ENCODE results near the gene TMEM200A.
A peak's percentile ranks its signal among the peaks of the same experiment; 100 is the strongest.

Gene TMEM200A

GRCh38 chr6:130362128-130362527, 3.7 kb upstream of the TMEM200A start:
- peak; percentile 69; the same call in 2 of the 3 replicates for ATAC-seq (ENCODE audit: insufficient read depth, low read depth)
- Histone ChIP-seq H3K4me3 (ENCODE audit: low read depth in 1 of 2, low read length in 2 of 2) (no peak overlapping the region), H3K9me3 (ENCODE audit: insufficient read depth, low read length, severe bottlenecking) (no peaks in the 10 kb centered on the region), H2AFZ (ENCODE audit: low read depth, low read length) (no peak overlapping the region), H3K4me2 (ENCODE audit: insufficient read depth, low read length) (no peak overlapping the region), H3K27me3 (ENCODE audit: insufficient read depth, low read length, poor library complexity) (no peaks in the 10 kb centered on the region), H3K4me1 (ENCODE audit: insufficient read depth, low read length) (peaks cover 3% of the 10 kb centered on the region; the same call in 1 of the 2 replicates), H3K36me3 (ENCODE audit: insufficient read depth, low read length) (no peaks in the 10 kb centered on the region), H3K27ac (ENCODE audit: low read length) (no peak overlapping the region), H3K9ac (ENCODE audit: low read depth, low read length) (no peak overlapping the region), H3K79me2 (ENCODE audit: insufficient read depth, low read length) (no peaks in the 10 kb centered on the region), H4K20me1 (ENCODE audit: insufficient read depth, low read length) (no peaks in the 10 kb centered on the region)
- peak; percentile 44 for DNase-seq
- TF ChIP-seq EZH2 (IDR thresholded peaks at IDR 0.05; ENCODE audit: borderline replicate concordance, low read depth, low read length, severe bottlenecking) (no peak), CTCF (IDR thresholded peaks at IDR 0.05; ENCODE audit: borderline replicate concordance, extremely low read depth, low read length, poor library complexity, severe bottlenecking) (no peak)

DNA sequence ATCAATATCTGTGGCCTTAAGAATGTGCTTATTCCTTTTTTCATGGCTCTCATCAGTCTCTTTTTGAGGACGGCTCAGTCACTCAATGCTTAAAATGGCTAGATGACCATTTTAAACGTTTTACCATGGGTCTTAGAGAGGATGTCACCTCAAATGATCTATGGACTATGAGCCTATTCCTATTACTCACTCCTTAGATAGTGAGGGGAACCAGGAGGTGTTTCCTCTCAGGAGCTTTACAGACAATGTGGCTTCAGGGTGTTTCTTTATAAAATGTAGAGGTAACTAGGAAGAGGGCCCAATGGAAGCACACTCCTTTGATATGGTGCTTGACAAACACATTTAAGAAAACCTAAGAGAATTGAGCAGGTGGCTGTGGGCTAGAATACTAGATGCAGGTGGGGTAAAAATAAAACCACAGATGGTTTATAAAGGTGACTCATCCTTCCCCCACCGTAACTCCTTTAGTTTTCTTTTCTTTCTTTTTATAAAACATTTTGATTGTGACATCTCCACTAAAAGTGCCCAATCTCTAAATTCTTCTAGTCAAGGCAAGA, 1.5 kb upstream of the TMEM200A start:
- Histone ChIP-seq H3K4me3 (ENCODE audit: low read depth in 1 of 2, low read length in 2 of 2) (no peak overlapping the region), H3K4me1 (ENCODE audit: insufficient read depth, low read length) (peaks cover 3% of the 10 kb centered on the region; the same call in 1 of the 2 replicates), H4K20me1 (ENCODE audit: insufficient read depth, low read length) (no peaks in the 10 kb centered on the region), H3K27ac (ENCODE audit: low read length) (no peak overlapping the region), H3K4me2 (ENCODE audit: insufficient read depth, low read length) (no peak overlapping the region), H3K9me3 (ENCODE audit: insufficient read depth, low read length, severe bottlenecking) (no peaks in the 10 kb centered on the region), H3K36me3 (ENCODE audit: insufficient read depth, low read length) (no peaks in the 10 kb centered on the region), H2AFZ (ENCODE audit: low read depth, low read length) (no peak overlapping the region), H3K9ac (ENCODE audit: low read depth, low read length) (no peak overlapping the region), H3K79me2 (ENCODE audit: insufficient read depth, low read length) (no peaks in the 10 kb centered on the region), H3K27me3 (ENCODE audit: insufficient read depth, low read length, poor library complexity) (no peaks in the 10 kb centered on the region)
- DNase-seq (no peak), ATAC-seq (ENCODE audit: insufficient read depth, low read depth) (peak; percentile 71)
- TF ChIP-seq CTCF (IDR thresholded peaks at IDR 0.05; ENCODE audit: borderline replicate concordance, extremely low read depth, low read length, poor library complexity, severe bottlenecking), result no peak
- TF ChIP-seq EZH2 (IDR thresholded peaks at IDR 0.05; ENCODE audit: borderline replicate concordance, low read depth, low read length, severe bottlenecking), result no peak

DNA sequence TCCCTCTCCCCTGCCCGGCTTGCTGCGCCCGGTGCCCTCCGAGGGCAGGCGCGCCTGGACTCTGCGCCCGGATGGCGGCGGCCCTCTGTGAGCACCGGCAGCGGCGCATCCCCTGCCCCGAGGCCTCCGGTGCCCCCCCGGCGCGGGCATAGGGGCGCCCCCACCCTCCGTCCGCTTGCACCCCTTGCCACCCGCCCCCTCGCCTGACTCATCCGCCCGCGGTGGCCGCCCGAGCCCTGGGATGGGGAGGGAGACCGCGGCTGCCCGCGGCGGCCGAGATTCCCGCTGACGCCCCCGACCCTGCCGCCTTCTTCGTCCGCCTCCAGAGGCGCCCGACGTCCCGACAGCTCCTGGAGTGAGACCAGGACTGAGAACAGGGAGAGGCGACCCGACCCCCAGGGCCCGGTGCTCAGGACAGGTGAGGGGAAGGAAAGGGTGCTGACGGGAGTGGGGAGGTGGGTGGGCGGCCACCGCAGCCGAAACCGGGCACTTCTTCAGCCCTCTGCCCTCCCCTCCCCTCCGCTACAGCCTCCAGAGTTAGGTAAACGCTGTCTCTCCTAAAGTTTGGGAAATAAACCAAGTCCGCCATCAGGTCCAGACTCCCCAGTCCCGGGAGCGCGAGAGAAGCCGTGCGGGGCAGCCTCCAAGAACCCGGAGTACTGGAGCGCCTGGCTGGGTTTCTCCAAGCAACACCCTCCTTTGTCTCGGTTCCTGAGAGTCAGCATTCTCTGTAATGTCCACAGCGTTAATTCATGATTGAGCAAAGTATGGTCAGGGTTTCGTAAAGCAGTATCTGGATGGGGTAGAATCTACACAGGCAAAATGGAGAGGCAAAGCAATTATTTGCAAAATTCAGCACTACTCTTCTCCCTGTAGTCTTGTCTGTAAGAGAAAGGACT, 539 bp downstream of the TMEM200A start:
- TF ChIP-seq CTCF (IDR thresholded peaks at IDR 0.05; ENCODE audit: borderline replicate concordance, extremely low read depth, low read length, poor library complexity, severe bottlenecking) (no peak), EZH2 (IDR thresholded peaks at IDR 0.05; ENCODE audit: borderline replicate concordance, low read depth, low read length, severe bottlenecking) (no peak)
- Histone ChIP-seq H3K27me3 (ENCODE audit: insufficient read depth, low read length, poor library complexity) (no peaks in the 10 kb centered on the region), H3K27ac (ENCODE audit: low read length) (no peak overlapping the region), H4K20me1 (ENCODE audit: insufficient read depth, low read length) (no peaks in the 10 kb centered on the region), H3K9me3 (ENCODE audit: insufficient read depth, low read length, severe bottlenecking) (no peaks in the 10 kb centered on the region), H3K36me3 (ENCODE audit: insufficient read depth, low read length) (no peaks in the 10 kb centered on the region), H3K4me1 (ENCODE audit: insufficient read depth, low read length) (peaks cover 3% of the 10 kb centered on the region; the same call in 1 of the 2 replicates), H3K4me2 (ENCODE audit: insufficient read depth, low read length) (no peak overlapping the region), H2AFZ (ENCODE audit: low read depth, low read length) (no peak overlapping the region), H3K4me3 (ENCODE audit: low read depth in 1 of 2, low read length in 2 of 2) (no peak overlapping the region), H3K79me2 (ENCODE audit: insufficient read depth, low read length) (no peaks in the 10 kb centered on the region), H3K9ac (ENCODE audit: low read depth, low read length) (no peak overlapping the region)
- DNase-seq (no peak), ATAC-seq (ENCODE audit: insufficient read depth, low read depth) (no peak)

Measured in DND-41 (cell line).